NT2/D1 (cell line): ENCODE data around the gene TGOLN2.

Experiments
- DNase-seq: peaks from one replicate; pipeline ENCODE4 v3.0.0-alpha.2; 2011; ENCODE audit warnings: low read depth, low spot score
- H3K27me3 ChIP-seq: 2 replicates; pipeline ENCODE4 v1.6.0; 2011; ENCODE audit warnings: mild to moderate bottlenecking; ENCODE audit not compliant: insufficient read length, insufficient read depth
- H3K36me3 ChIP-seq: 2 replicates; pipeline ENCODE4 v1.6.1; 2011; ENCODE audit warnings: mild to moderate bottlenecking, low read length, mixed read lengths; ENCODE audit not compliant: insufficient read depth, insufficient read length
- H3K4me1 ChIP-seq: 2 replicates; pipeline ENCODE4 v1.5.1; 2011; ENCODE audit not compliant: insufficient read depth, insufficient read length
- H3K4me3 ChIP-seq: 2 replicates; pipeline ENCODE4 v1.5.1; 2011; ENCODE audit warnings: low read depth; ENCODE audit not compliant: insufficient read length
- H3K9ac ChIP-seq: 2 replicates; pipeline ENCODE4 v1.6.0; 2011; ENCODE audit warnings: low read depth; ENCODE audit not compliant: insufficient read length
- H3K9me3 ChIP-seq: 2 replicates; pipeline ENCODE4 v1.5.1; 2011; ENCODE audit warnings: mild to moderate bottlenecking, low read length; ENCODE audit not compliant: insufficient read depth
- SUZ12 ChIP-seq: IDR thresholded peaks from 2 replicates; pipeline ENCODE4 v1.6.1; 2011; ENCODE audit not compliant: insufficient read length, insufficient read depth; ENCODE audit errors: extremely low read depth
- YY1 ChIP-seq: IDR thresholded peaks from 2 replicates; pipeline ENCODE4 v1.6.1; 2011; ENCODE audit not compliant: insufficient read length, insufficient read depth
- ZNF274 ChIP-seq: IDR thresholded peaks from 2 replicates; pipeline ENCODE4 v1.6.1; 2011; ENCODE audit warnings: mild to moderate bottlenecking, low read depth, low read length

The TGOLN2 gene

GRCh38 chr2:85276571-85277118 lies 51.1 kb downstream of the TGOLN2 start:
- Histone ChIP-seq H3K9me3 (no peaks in the 10 kb centered on the region), H3K4me3 (no peak overlapping the region), H3K27me3 (no peaks in the 10 kb centered on the region), H3K9ac (no peak overlapping the region), H3K4me1 (peaks cover 3% of the 10 kb centered on the region), H3K36me3 (peaks cover 3% of the 10 kb centered on the region)
- TF ChIP-seq YY1 (no peak), ZNF274 (no peak), SUZ12 (no peak)
- DNase-seq, result no peak

GRCh38 chr2:85275984-85276540 lies 51.7 kb downstream of the TGOLN2 start:
- H3K36me3 ChIP-seq, result peaks cover 3% of the 10 kb centered on the region
- H3K27me3 ChIP-seq, result no peaks in the 10 kb centered on the region
- no peaks in the 10 kb centered on the region for H3K9me3 ChIP-seq
- no peak for TF ChIP-seq SUZ12
- no peak for TF ChIP-seq YY1
- no peak for TF ChIP-seq ZNF274
- H3K4me3 ChIP-seq, result no peak overlapping the region
- DNase-seq, result no peak
- H3K9ac ChIP-seq, result no peak overlapping the region
- H3K4me1 ChIP-seq, result peaks cover 3% of the 10 kb centered on the region

GRCh38 chr2:85273738-85274731 lies 53.8 kb downstream of the TGOLN2 start:
- H3K4me3 ChIP-seq, result no peak overlapping the region
- H3K36me3 ChIP-seq, result no peaks in the 10 kb centered on the region
- TF ChIP-seq YY1 (no peak), SUZ12 (no peak), ZNF274 (no peak)
- H3K27me3 ChIP-seq, result no peaks in the 10 kb centered on the region
- H3K9me3 ChIP-seq, result no peaks in the 10 kb centered on the region
- no peak for DNase-seq
- peaks cover 3% of the 10 kb centered on the region for H3K4me1 ChIP-seq
- H3K9ac ChIP-seq, result no peak overlapping the region

DNA sequence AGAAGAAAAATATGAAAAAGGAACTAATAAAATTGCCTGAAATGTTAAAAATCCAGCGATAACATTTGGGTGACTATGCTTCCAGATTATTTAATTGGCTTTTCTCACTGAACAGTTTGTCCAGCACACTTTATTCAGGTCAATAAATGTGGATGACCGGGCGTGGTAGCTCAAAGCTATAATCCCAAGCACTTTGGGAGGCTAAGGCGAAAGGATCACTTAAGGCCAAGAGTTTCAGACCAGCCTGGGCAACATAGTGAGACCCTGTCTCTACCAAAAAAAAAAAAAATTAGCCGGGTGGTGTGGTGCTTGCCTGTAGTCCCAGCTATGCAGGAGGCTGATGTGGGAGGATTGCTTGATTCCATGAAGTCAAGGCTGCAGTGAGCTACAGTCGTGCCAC lies 55.4 kb downstream of the TGOLN2 start:
- no peak for TF ChIP-seq YY1
- no peak for TF ChIP-seq ZNF274
- no peak for TF ChIP-seq SUZ12
- H3K27me3 ChIP-seq, result no peaks in the 10 kb centered on the region
- no peak overlapping the region for H3K9ac ChIP-seq
- no peak overlapping the region for H3K4me3 ChIP-seq
- no peak for DNase-seq
- H3K4me1 ChIP-seq, result peaks cover 3% of the 10 kb centered on the region
- H3K9me3 ChIP-seq, result no peaks in the 10 kb centered on the region
- H3K36me3 ChIP-seq, result no peaks in the 10 kb centered on the region

DNA sequence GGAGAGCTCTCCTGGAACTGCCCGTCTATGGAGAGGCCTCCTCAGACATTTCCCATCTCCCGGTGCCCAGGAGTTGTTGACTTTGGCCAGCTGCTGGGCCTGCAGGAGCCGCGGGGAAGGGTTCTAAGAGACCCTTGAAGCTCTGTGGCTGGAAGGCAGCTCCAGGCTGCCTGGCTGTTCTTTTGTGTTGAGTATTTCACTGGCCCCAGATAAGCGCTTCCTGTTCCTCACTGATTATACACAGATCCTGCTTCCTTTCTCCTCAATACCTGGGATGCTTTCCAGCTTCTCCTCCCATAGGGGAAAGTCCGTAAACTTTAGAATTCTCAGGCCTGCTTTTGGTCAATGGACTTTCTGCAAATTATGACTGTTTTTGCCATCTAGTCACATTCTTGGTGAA lies 57.8 kb downstream of the TGOLN2 start:
- no peak for DNase-seq
- no peak overlapping the region for H3K4me3 ChIP-seq
- no peaks in the 10 kb centered on the region for H3K27me3 ChIP-seq
- H3K4me1 ChIP-seq, result peaks cover 7% of the 10 kb centered on the region
- no peak overlapping the region for H3K9ac ChIP-seq
- no peaks in the 10 kb centered on the region for H3K36me3 ChIP-seq
- no peaks in the 10 kb centered on the region for H3K9me3 ChIP-seq
- no peak for TF ChIP-seq SUZ12
- no peak for TF ChIP-seq YY1
- TF ChIP-seq ZNF274, result no peak
